Right ventricle myocardium superior (tissue), 1 donor: Measurements from ENCODE around the gene PAEP. TPM values are rescaled to one million over a fixed set of nuclear protein-coding genes. Genes with fewer than 3 reads are reported as not detected.
"Not testable (repeated sequence)": the region's sequence is repeated elsewhere in the genome, so short reads cannot be mapped to it uniquely, and the experiment has no call there.

Source experiments
- ATAC-seq: fragments of 200-7000 bp; cut with Tn5 transposase; one replicate; pipeline ENCODE4 v1.9.1; 2020; ENCODE audit warnings: mild to moderate bottlenecking; ENCODE audit not compliant: poor library complexity
- DNase-seq: peaks from one replicate; pipeline ENCODE4 v3.0.0-alpha.2; 2020
- intact Hi-C: fragments of 100-400 bp; cut with DNase I; formaldehyde crosslinking; loops from one replicate; pipeline ENCODE4 v1.11.2; 2022
- long read RNA-seq: library from polyadenylated mRNA; unstranded; transcript quantifications from one replicate; pipeline ENCODE4 v2.0.0, GENCODE V29; 2021
- total RNA-seq: library from RNA; stranded (reverse); fragmentation: NEBNext Ultra II Directional; extraction: Animal tissue kit (Norgen Biotek cat#: 25700); gene quantifications from one replicate; pipeline ENCODE4 v1.2.1, GENCODE V29; 2021
- donor health status: DM: no; HTN: yes; CAD: no; lungs with severe emphysema.

PAEP gene
- not detected for total RNA-seq
- long read RNA-seq = 0 reads

GRCh38 chr9:135561391-135562234, at the start of gene PAEP:
Gene PAEP, plus strand, starts transcription at chr9:135561756.
- ATAC-seq (no peak), DNase-seq (no peak)
- intact Hi-C loops = no loop called here

- intact Hi-C loops = no loop called here
- ATAC-seq (no peak), DNase-seq (no peak)
Observed at GRCh38 chr9:135512241-135512603, 49.3 kb upstream of the PAEP start.

- DNase-seq (no peak), ATAC-seq (no peak)
- intact Hi-C loops = no loop called here
Observed at GRCh38 chr9:135512904-135513303, 48.7 kb upstream of the PAEP start.

- DNase-seq (no peak), ATAC-seq (no peak)
- intact Hi-C loops = no loop called here
Observed at GRCh38 chr9:135513351-135513846, 48.2 kb upstream of the PAEP start.

GRCh38 chr9:135513906-135514305, 47.6 kb upstream of the PAEP start:
- intact Hi-C loops, ATAC-seq, DNase-seq: not testable (repeated sequence)

GRCh38 chr9:135514342-135515082, 47.0 kb upstream of the PAEP start:
- no peak for ATAC-seq

GRCh38 chr9:135515083-135515951, 46.2 kb upstream of the PAEP start:
- intact Hi-C loops = no loop called here
- ATAC-seq (no peak), DNase-seq (no peak)

More at GRCh38 chr9:135514342-135515082, 47.0 kb upstream of the PAEP start:
- intact Hi-C loops = no loop called here
- no peak for DNase-seq

GRCh38 chr9:135516132-135516860, 45.3 kb upstream of the PAEP start:
- ATAC-seq (no peak), DNase-seq (no peak)
- intact Hi-C loops = no loop called here

- no peak for DNase-seq
- intact Hi-C loops = no loop called here
- ATAC-seq = no peak
Observed at GRCh38 chr9:135517407-135517822, 44.1 kb upstream of the PAEP start.

GRCh38 chr9:135519179-135519971, 42.2 kb upstream of the PAEP start:
- DNase-seq = no peak
- no peak for ATAC-seq
- intact Hi-C loops = no loop called here

GRCh38 chr9:135520916-135521607, 40.5 kb upstream of the PAEP start, which contains the start of gene LCN1:
Gene LCN1, plus strand, starts transcription at chr9:135521440. Its CDS starts 58 bp downstream, at chr9:135521498.
- DNase-seq (no peak), ATAC-seq (no peak)
- intact Hi-C loops = no loop called here

- intact Hi-C loops = no loop called here
- no peak for DNase-seq
- no peak for ATAC-seq
Observed at GRCh38 chr9:135521608-135522095, 39.9 kb upstream of the PAEP start.

- no peak for ATAC-seq
- no peak for DNase-seq
- intact Hi-C loops = no loop called here
Observed at GRCh38 chr9:135522137-135522877, 39.2 kb upstream of the PAEP start.

GRCh38 chr9:135522931-135523330, 38.6 kb upstream of the PAEP start:
- intact Hi-C loops = no loop called here
- ATAC-seq (no peak), DNase-seq (no peak)

GRCh38 chr9:135523521-135524129, 37.9 kb upstream of the PAEP start:
- intact Hi-C loops = no loop called here

More at GRCh38 chr9:135523521-135524129, 37.9 kb upstream of the PAEP start:
- ATAC-seq = no peak
- no peak for DNase-seq
